H1 (cell line): Measurements from ENCODE around the gene ACAT2. TPM values are rescaled to one million over a fixed set of nuclear protein-coding genes. Genes with fewer than 3 reads are reported as not detected.

Source experiments
- CTCF ChIA-PET: fragments of 300-600 bp; sonication (Branson Sonifier 250); formaldehyde crosslinking; loops from one replicate; lab custom pipeline; 2021; ENCODE audit not compliant: partially characterized antibody; lab: Charles Lee
- POLR2A ChIA-PET: fragments of 300-600 bp; sonication (Branson Sonifier 250); formaldehyde crosslinking; loops from one replicate; lab custom pipeline; 2021; ENCODE audit warnings: inconsistent platforms; ENCODE audit not compliant: partially characterized antibody; lab: Charles Lee
- DNase-seq, 2 experiments: peaks; one replicate each; pipeline versions ENCODE4 v3.0.0 to v3.0.0-alpha.2; 2010 to 2022; ENCODE audit warnings: low spot score in 2 of 2, low read depth in 1 of 2, mixed read lengths in 1 of 2
- FAIRE-seq: peaks from 2 replicates; lab custom pipeline; 2011; peaks lifted over from hg19 to GRCh38; lab: Jason Lieb, UNC
- H2AFZ ChIP-seq: 2 replicates; pipeline ENCODE4 v1.8.1; 2012; ENCODE audit warnings: low read length, inconsistent platforms
- H2AK5ac ChIP-seq: 2 replicates; pipeline ENCODE4 v1.6.1; 2013; ENCODE audit warnings: low read depth, low read length
- H2BK120ac ChIP-seq: replicated peaks from 2 replicates; pipeline ENCODE3; 2013; ENCODE audit warnings: low read depth, low read length, inconsistent platforms
- H2BK12ac ChIP-seq: 2 replicates; pipeline ENCODE4 v1.6.1; 2013; ENCODE audit warnings: low read depth, low read length
- H2BK15ac ChIP-seq: 2 replicates; pipeline ENCODE4 v1.6.1; 2013; ENCODE audit warnings: low read length
- H2BK20ac ChIP-seq: 2 replicates; pipeline ENCODE4 v1.6.1; 2013; ENCODE audit warnings: low read length
- H2BK5ac ChIP-seq: 2 replicates; pipeline ENCODE4 v1.6.1; 2013; ENCODE audit warnings: low read depth, low read length
- H3K14ac ChIP-seq: 2 replicates; pipeline ENCODE4 v1.6.1; 2013; ENCODE audit warnings: inconsistent platforms; ENCODE audit not compliant: insufficient read length
- H3K18ac ChIP-seq: 2 replicates; pipeline ENCODE4 v1.6.1; 2013; ENCODE audit warnings: low read length; ENCODE audit errors: extremely low read depth
- H3K23ac ChIP-seq: 2 replicates; pipeline ENCODE4 v1.6.1; 2013; ENCODE audit warnings: inconsistent platforms; ENCODE audit not compliant: insufficient read length
- H3K23me2 ChIP-seq: 2 replicates; pipeline ENCODE4 v1.6.1; 2013; ENCODE audit warnings: low read depth, low read length
- H3K27ac ChIP-seq: 2 replicates; pipeline ENCODE4 v1.6.1; 2011; ENCODE audit warnings: low read depth, low read length, inconsistent platforms
- H3K27me3 ChIP-seq, 4 experiments: replicated peaks in 1 of 4; 1 replicate in 1 of 4; 2 replicates in 3 of 4; pipeline versions ENCODE4 v1.6.1 to v1.8.1; 2011 to 2013; ENCODE audit warnings: low read length in 3 of 4, mild to moderate bottlenecking in 3 of 4, inconsistent platforms in 2 of 4, mixed read lengths in 2 of 4, moderate library complexity in 1 of 4; ENCODE audit not compliant: control insufficient read depth in 3 of 4, insufficient read depth in 3 of 4; ENCODE audit errors: extremely low read depth in 1 of 4
- H3K36me3 ChIP-seq, 4 experiments: 2 replicates each; pipeline versions ENCODE4 v1.6.1 to v1.8.1; 2011 to 2013; ENCODE audit warnings: mild to moderate bottlenecking in 4 of 4, low read length in 3 of 4, moderate library complexity in 2 of 4, control low read depth in 1 of 4, inconsistent platforms in 1 of 4; ENCODE audit not compliant: insufficient read depth in 4 of 4, control insufficient read depth in 2 of 4
- H3K4ac ChIP-seq: replicated peaks from 2 replicates; pipeline ENCODE3; 2013; ENCODE audit warnings: low read length, low read depth, mixed read lengths, inconsistent platforms; ENCODE audit not compliant: insufficient read length
- H3K4me1 ChIP-seq, 4 experiments: replicated peaks in 1 of 4; 1 replicate in 1 of 4; 2 replicates in 3 of 4; pipeline versions ENCODE4 v1.6.1 to v1.8.1; 2011 to 2013; ENCODE audit warnings: low read length in 3 of 4, inconsistent platforms in 2 of 4, mixed read lengths in 1 of 4; ENCODE audit not compliant: insufficient read depth in 4 of 4, control insufficient read depth in 3 of 4
- H3K4me2 ChIP-seq, 2 experiments: 2 replicates each; pipeline versions ENCODE4 v1.6.1 to v1.8.1; 2011 to 2013; ENCODE audit warnings: low read depth in 2 of 2, low read length in 2 of 2, control low read depth in 1 of 2, inconsistent platforms in 1 of 2, mild to moderate bottlenecking in 1 of 2; ENCODE audit not compliant: insufficient read depth in 1 of 2
- H3K4me3 ChIP-seq, 4 experiments: fragments of 200-600, 300-600 bp in 1 of 4; sonication (generic), shearing (Covaris generic), sonication (Bioruptor Twin) in 1 of 4; 2 replicates each; pipeline versions ENCODE4 v1.5.1 to v1.8.1; 2011 to 2016; ENCODE audit warnings: low read length in 4 of 4, low read depth in 3 of 4, control low read depth in 2 of 4, inconsistent platforms in 2 of 4, mild to moderate bottlenecking in 2 of 4, mixed read lengths in 1 of 4, moderate library complexity in 1 of 4; ENCODE audit not compliant: insufficient read depth in 2 of 4; ENCODE audit errors: extremely low read depth in 1 of 4
- H3K56ac ChIP-seq: replicated peaks from 2 replicates; pipeline ENCODE3; 2013; ENCODE audit warnings: low read depth, mild to moderate bottlenecking, mixed read lengths, low read length, inconsistent platforms; ENCODE audit not compliant: insufficient read length
- H3K79me1 ChIP-seq: 2 replicates; pipeline ENCODE4 v1.6.1; 2013; ENCODE audit warnings: low read depth, low read length, control low read depth
- H3K79me2 ChIP-seq, 2 experiments: 2 replicates each; pipeline versions ENCODE4 v1.6.1 to v1.8.1; 2012 to 2013; ENCODE audit warnings: low read length in 2 of 2, mild to moderate bottlenecking in 2 of 2, inconsistent platforms in 1 of 2; ENCODE audit not compliant: insufficient read depth in 2 of 2, control insufficient read depth in 1 of 2
- H3K9ac ChIP-seq, 4 experiments: replicated peaks in 1 of 4; 1 replicate in 1 of 4; 2 replicates in 3 of 4; pipeline versions ENCODE4 v1.6.1 to v1.8.1; 2011 to 2013; ENCODE audit warnings: low read depth in 3 of 4, low read length in 3 of 4, control low read depth in 2 of 4, mild to moderate bottlenecking in 2 of 4, moderate library complexity in 2 of 4, inconsistent platforms in 1 of 4; ENCODE audit errors: extremely low read depth in 1 of 4
- H3K9me3 ChIP-seq, 2 experiments: 2 replicates each; pipeline versions ENCODE4 v1.6.1 to v1.8.1; 2012 to 2013; ENCODE audit warnings: mild to moderate bottlenecking in 2 of 2, moderate library complexity in 2 of 2, control low read depth in 1 of 2, inconsistent platforms in 1 of 2, low read depth in 1 of 2, low read length in 1 of 2, mixed read lengths in 1 of 2; ENCODE audit not compliant: insufficient read depth in 2 of 2
- H4K20me1 ChIP-seq, 2 experiments: replicated peaks in 1 of 2; 2 replicates each; pipeline versions ENCODE3 to v1.8.1; 2011 to 2013; ENCODE audit warnings: inconsistent platforms in 2 of 2, low read length in 2 of 2, mild to moderate bottlenecking in 1 of 2; ENCODE audit not compliant: insufficient read depth in 2 of 2, control insufficient read depth in 1 of 2
- H4K5ac ChIP-seq: 2 replicates; pipeline ENCODE4 v1.6.1; 2013; ENCODE audit warnings: low read length, low read depth, mixed read lengths, inconsistent platforms; ENCODE audit not compliant: insufficient read length
- H4K8ac ChIP-seq: 2 replicates; pipeline ENCODE4 v1.8.0; 2013; ENCODE audit warnings: mild to moderate bottlenecking, moderate library complexity, low read length, inconsistent platforms; ENCODE audit not compliant: insufficient read depth; ENCODE audit errors: extremely low read depth
- H4K91ac ChIP-seq: replicated peaks from 2 replicates; pipeline ENCODE3; 2013; ENCODE audit warnings: low read length, mixed read lengths, inconsistent platforms; ENCODE audit not compliant: insufficient read length
- CTCF ChIP-seq, 3 experiments: IDR thresholded peaks; 1 replicate in 2 of 3; 2 replicates in 1 of 3; pipeline versions ENCODE4 v1.5.1 to v1.6.1; 2011; ENCODE audit warnings: low read length in 3 of 3, mild to moderate bottlenecking in 3 of 3, inconsistent platforms in 2 of 3, low read depth in 1 of 3, moderate library complexity in 1 of 3; ENCODE audit not compliant: insufficient read depth in 1 of 3; ENCODE audit errors: control extremely low read depth in 1 of 3
- EP300 ChIP-seq, 2 experiments: IDR thresholded peaks; 1 replicate in 1 of 2; 2 replicates in 1 of 2; pipeline ENCODE4 v1.6.1; 2011 to 2012; ENCODE audit warnings: low read depth in 2 of 2, low read length in 2 of 2, mild to moderate bottlenecking in 2 of 2, borderline replicate concordance in 1 of 2, inconsistent platforms in 1 of 2, moderate library complexity in 1 of 2
- KDM1A ChIP-seq: fragments of 200-600, 300-600 bp; sonication (generic); IDR thresholded peaks from 2 replicates; pipeline ENCODE4 v1.7.1; 2016; ENCODE audit warnings: mild to moderate bottlenecking, low read length, borderline replicate concordance
- RAD21 ChIP-seq, 2 experiments: IDR thresholded peaks in 1 of 2; conservative IDR thresholded peaks in 1 of 2; 2 replicates each; pipeline ENCODE4 v1.6.1; 2011; ENCODE audit warnings: low read depth in 2 of 2, low read length in 2 of 2, improper control_type of control experiment in 1 of 2, inconsistent platforms in 1 of 2, mild to moderate bottlenecking in 1 of 2, moderate library complexity in 1 of 2
- SIX5 ChIP-seq: IDR thresholded peaks from 2 replicates; pipeline ENCODE4 v1.6.1; 2011; ENCODE audit warnings: mild to moderate bottlenecking, low read depth, low read length
- TAF7 ChIP-seq: optimal IDR thresholded peaks from 2 replicates; pipeline ENCODE3; 2011; ENCODE audit warnings: low read depth, mild to moderate bottlenecking, inconsistent platforms, low read length, moderate library complexity, borderline replicate concordance
- ZNF274 ChIP-seq: IDR thresholded peaks from 2 replicates; pipeline ENCODE4 v1.7.0; 2012; ENCODE audit warnings: low read length, borderline replicate concordance; ENCODE audit errors: extremely low read depth
- WGBS, 2 experiments: shearing (Covaris generic) in 1 of 2; methylation state at CpG; one replicate each; pipeline versions ENCODE4 v1.1.6 to v1.1.7; 2013 to 2015; ENCODE audit warnings: low lambda C conversion rate in 2 of 2, mixed read lengths in 2 of 2, inconsistent platforms in 1 of 2, low coverage in 1 of 2, missing lambda C conversion rate in 1 of 2; ENCODE audit not compliant: insufficient replicate concordance in 2 of 2, insufficient coverage in 1 of 2, insufficient read length in 1 of 2; ENCODE audit errors: extremely low coverage in 1 of 2, missing lambda C conversion rate in 1 of 2; 5-methylcytosine and 5-hydroxymethylcytosine counted together
- polyA plus RNA-seq, 7 experiments: library from polyadenylated mRNA; depleted of rRNA in 3 of 7; stranded (reverse) in 5 of 7; unstranded in 2 of 7; fragments of >200 nt in 5 of 7; fragments of 200-250 nt in 2 of 7; gene quantifications; 1 replicate in 5 of 7; 2 replicates in 1 of 7; 4 replicates in 1 of 7; pipeline versions ENCODE4 v1.2.1 to v1.2.3, GENCODE V29; 2011 to 2013; ENCODE audit warnings: missing spikeins in 2 of 7, mixed read lengths in 2 of 7
- total RNA-seq: library from RNA; stranded (reverse); fragmentation: NEBNext Ultra II Directional; extraction: Animal tissue kit (Norgen Biotek cat#: 25700); gene quantifications from 2 replicates; pipeline ENCODE4 v1.2.1, GENCODE V29; 2021

The ACAT2 gene
- total and polyA plus RNA-seq, 2 of the 8 experiments (the other 6 are each of a cell fraction or from before 2014, with no cell fraction given): 61.6 to 166 TPM

- Histone ChIP-seq H4K91ac (no peak overlapping the region), H3K79me2 (peaks cover 0 to 43% of the 10 kb centered on the region in 2 experiments; a peak in 3 of 4 replicates), H4K5ac (no peak overlapping the region), H3K36me3 (peaks cover 0 to 4% (median 0%) of the 10 kb centered on the region in 4 experiments; a peak in 1 of 8 replicates), H3K4me1 (no peaks in the 10 kb centered on the region), H3K23me2 (no peaks in the 10 kb centered on the region), H2BK120ac (no peak overlapping the region), H3K4me2 (no peak overlapping the region), H4K20me1 (peaks cover 0 to 2% of the 10 kb centered on the region in 2 experiments), H2AFZ (no peak overlapping the region), H2AK5ac (no peak overlapping the region), H2BK12ac (no peak overlapping the region), H3K23ac (no peak overlapping the region), H3K9ac (no peak overlapping the region), H4K8ac (no peak overlapping the region), H3K27me3 (no peaks in the 10 kb centered on the region), H2BK5ac (no peak overlapping the region), H3K18ac (no peak overlapping the region), H2BK15ac (no peak overlapping the region), H3K4ac (no peak overlapping the region), H2BK20ac (no peak overlapping the region), H3K9me3 (no peaks in the 10 kb centered on the region), H3K56ac (no peak overlapping the region), H3K14ac (no peak overlapping the region), H3K4me3 (no peak overlapping the region), H3K79me1 (no peaks in the 10 kb centered on the region; the same call in 1 of the 2 replicates), H3K27ac (no peak overlapping the region)
- TF ChIP-seq SIX5 (no peak), CTCF (IDR thresholded peaks at IDR 0.05; ENCODE audit: control extremely low read depth in 1 of 3, insufficient read depth in 1 of 3, low read depth in 1 of 3, low read length in 3 of 3) (peak in 2 of 3 experiments; percentile 14 to 45; a peak in 2 of 4 replicates), TAF7 (no peak), EP300 (IDR thresholded peaks at IDR 0.05; ENCODE audit: borderline replicate concordance in 1 of 2, low read depth in 2 of 2, low read length in 2 of 2) (no peak), ZNF274 (no peak), KDM1A (no peak), RAD21 (IDR thresholded peaks at IDR 0.05 in 1 of 2, conservative IDR thresholded peaks at IDR 0.05 in 1 of 2; ENCODE audit: low read depth in 2 of 2, low read length in 2 of 2) (peak; percentile 34 to 39; a peak in 3 of 4 replicates)
- CTCF ChIA-PET: interaction anchor here (0.6 to 4.5 kb wide), 18 partner anchors 9 to 1217 kb away, joined by 3 to 16 read pairs (median 4); partner anchors contain the start of gene MRPL18
- WGBS, 2 experiments: 73% methylated on average over 7 of the region's 7 CpGs; no CpG with 5 or more reads in 1 of the 2 experiments
- FAIRE-seq: no peak
- DNase-seq: no peak
- POLR2A ChIA-PET: interaction anchor here (1.0 to 3.2 kb wide), 3 partner anchors 8 to 27 kb away, joined by 4 to 8 read pairs (median 6); partner anchors contain the start of gene SOD2
Observed at GRCh38 chr6:159720708-159721107, 41.1 kb upstream of the ACAT2 start.
